Mesendoderm (in vitro differentiated cells): ENCODE results near the gene CECR2.

Experiments
- DNase-seq: peaks from one replicate; pipeline ENCODE4 v3.0.0; 2013
- H2AK5ac ChIP-seq: 2 replicates; pipeline ENCODE4 v1.6.1; 2013; ENCODE audit warnings: low read length, inconsistent platforms
- H2BK120ac ChIP-seq: 2 replicates; pipeline ENCODE4 v1.6.1; 2013; ENCODE audit warnings: low read depth, mild to moderate bottlenecking, low read length, moderate library complexity, mixed read lengths
- H2BK15ac ChIP-seq: replicated peaks from 2 replicates; pipeline ENCODE4 v1.6.1; 2013; ENCODE audit warnings: low read depth, mild to moderate bottlenecking, moderate library complexity
- H2BK5ac ChIP-seq: 2 replicates; pipeline ENCODE4 v1.6.1; 2013; ENCODE audit warnings: low read length, inconsistent platforms
- H3K18ac ChIP-seq: 2 replicates; pipeline ENCODE4 v1.6.1; 2013; ENCODE audit warnings: mild to moderate bottlenecking, low read length, mixed read lengths
- H3K23ac ChIP-seq: one replicate; pipeline ENCODE4 v1.6.1; 2013; ENCODE audit warnings: low read length
- H3K27ac ChIP-seq: 2 replicates; pipeline ENCODE4 v1.5.1; 2013; ENCODE audit warnings: low read depth, mild to moderate bottlenecking, inconsistent platforms, low read length, moderate library complexity
- H3K27me3 ChIP-seq: 2 replicates; pipeline ENCODE4 v1.6.1; 2013; ENCODE audit warnings: low read length, control low read depth, mild to moderate bottlenecking, inconsistent platforms; ENCODE audit not compliant: insufficient read depth, poor library complexity
- H3K36me3 ChIP-seq: 2 replicates; pipeline ENCODE4 v1.6.1; 2013; ENCODE audit warnings: low read length, inconsistent platforms; ENCODE audit not compliant: control insufficient read depth, insufficient read depth
- H3K4ac ChIP-seq: one replicate; pipeline ENCODE4 v1.6.1; 2013; ENCODE audit warnings: low read depth, mild to moderate bottlenecking, low read length, moderate library complexity
- H3K4me1 ChIP-seq: 2 replicates; pipeline ENCODE4 v1.6.1; 2013; ENCODE audit warnings: low read depth, low read length, inconsistent platforms; ENCODE audit not compliant: control insufficient read depth
- H3K4me2 ChIP-seq: 2 replicates; pipeline ENCODE4 v1.6.1; 2013; ENCODE audit warnings: low read length
- H3K4me3 ChIP-seq: 2 replicates; pipeline ENCODE4 v1.5.1; 2013; ENCODE audit warnings: mild to moderate bottlenecking, low read length
- H3K56ac ChIP-seq: one replicate; pipeline ENCODE4 v1.6.1; 2013; ENCODE audit warnings: low read length
- H3K79me1 ChIP-seq: 2 replicates; pipeline ENCODE4 v1.6.1; 2013; ENCODE audit warnings: low read length, inconsistent platforms
- H3K79me2 ChIP-seq: 2 replicates; pipeline ENCODE4 v1.6.1; 2013; ENCODE audit warnings: mild to moderate bottlenecking, low read length; ENCODE audit not compliant: control insufficient read depth, insufficient read depth
- H3K9ac ChIP-seq: 2 replicates; pipeline ENCODE4 v1.6.1; 2013; ENCODE audit warnings: low read length, inconsistent platforms
- H4K5ac ChIP-seq: one replicate; pipeline ENCODE4 v1.6.1; 2013; ENCODE audit warnings: low read length
- H4K8ac ChIP-seq: one replicate; pipeline ENCODE4 v1.6.1; 2013; ENCODE audit warnings: low read depth, mild to moderate bottlenecking, control low read depth, low read length, moderate library complexity
- WGBS: extraction: QIAGEN DNeasy Blood & Tissue Kit; methylation state at CpG from one replicate; pipeline ENCODE4 v1.1.7; 2013; ENCODE audit warnings: low lambda C conversion rate, missing lambda C conversion rate; ENCODE audit not compliant: insufficient coverage; ENCODE audit errors: extremely low coverage; 5-methylcytosine and 5-hydroxymethylcytosine counted together

The CECR2 gene

DNA sequence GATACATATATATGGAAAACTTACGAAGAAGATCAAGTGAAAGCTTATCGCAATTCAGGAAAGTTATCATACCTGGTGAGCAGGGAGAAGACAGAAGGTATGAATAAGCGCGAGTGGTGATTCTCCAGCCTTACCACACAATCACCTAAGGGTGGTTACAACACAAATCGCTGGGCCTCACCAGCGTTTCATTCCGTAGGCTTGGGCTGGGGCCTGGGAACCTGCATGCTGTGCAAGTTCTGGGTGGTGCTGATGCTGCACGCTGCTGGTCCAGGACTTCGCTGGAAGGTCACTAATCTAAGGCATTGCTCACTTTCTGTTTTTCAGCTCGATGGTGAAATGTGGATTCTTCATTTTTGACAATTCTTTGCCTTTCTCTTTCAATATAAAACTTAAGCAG lies 117.5 kb downstream of the CECR2 start:
- H4K8ac ChIP-seq, result no peak overlapping the region
- peaks cover 2% of the 10 kb centered on the region for H3K36me3 ChIP-seq
- H4K5ac ChIP-seq, result no peak overlapping the region
- no peak overlapping the region for H3K4me3 ChIP-seq
- H3K79me2 ChIP-seq, result peaks cover 25% of the 10 kb centered on the region
- no peak overlapping the region for H2BK15ac ChIP-seq
- no peaks in the 10 kb centered on the region for H3K27me3 ChIP-seq
- no peak overlapping the region for H3K56ac ChIP-seq
- H2BK5ac ChIP-seq, result no peak overlapping the region
- no peak overlapping the region for H3K27ac ChIP-seq
- no CpG with 5 or more reads among the region's 10 CpGs for WGBS
- H3K18ac ChIP-seq, result no peak overlapping the region
- H3K79me1 ChIP-seq, result peaks cover 19% of the 10 kb centered on the region
- no peak overlapping the region for H3K4me2 ChIP-seq
- H3K4me1 ChIP-seq, result no peaks in the 10 kb centered on the region
- no peak overlapping the region for H3K4ac ChIP-seq
- H3K23ac ChIP-seq, result no peak overlapping the region
- no peak for DNase-seq
- no peak overlapping the region for H3K9ac ChIP-seq
- H2AK5ac ChIP-seq, result no peak overlapping the region
- H2BK120ac ChIP-seq, result no peak overlapping the region

DNA sequence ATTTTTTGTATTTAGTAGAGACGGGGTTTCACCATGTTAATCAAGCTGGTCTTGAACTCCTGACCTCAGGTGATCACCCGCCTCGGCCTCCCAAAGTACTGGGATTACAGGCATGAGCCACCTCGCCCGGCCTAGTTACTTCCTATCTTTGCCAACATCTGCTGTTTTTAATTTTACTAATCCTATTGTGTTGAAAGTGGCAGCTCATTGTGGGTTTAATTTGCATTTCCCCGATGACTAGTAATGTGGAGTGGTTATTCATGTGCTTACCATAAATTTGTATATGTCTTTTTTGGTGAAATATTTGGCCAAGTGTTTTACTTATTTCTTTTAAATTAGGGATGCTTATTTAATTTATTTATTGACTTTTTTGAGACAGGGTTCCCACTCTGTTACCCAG lies 119.8 kb downstream of the CECR2 start:
- Histone ChIP-seq H4K5ac (no peak overlapping the region), H3K18ac (no peak overlapping the region), H3K4me1 (peaks cover 5% of the 10 kb centered on the region), H3K4me3 (no peak overlapping the region), H2AK5ac (no peak overlapping the region), H2BK15ac (no peak overlapping the region), H3K27me3 (no peaks in the 10 kb centered on the region), H3K36me3 (peaks cover 2% of the 10 kb centered on the region), H3K4ac (no peak overlapping the region), H3K79me1 (peaks cover 17% of the 10 kb centered on the region), H3K9ac (no peak overlapping the region), H3K4me2 (no peak overlapping the region), H3K23ac (no peak overlapping the region), H3K27ac (no peak overlapping the region), H2BK5ac (no peak overlapping the region), H3K79me2 (peaks cover 26% of the 10 kb centered on the region), H4K8ac (no peak overlapping the region), H3K56ac (no peak overlapping the region), H2BK120ac (no peak overlapping the region)
- WGBS, result no CpG with 5 or more reads among the region's 6 CpGs
- no peak for DNase-seq

DNA sequence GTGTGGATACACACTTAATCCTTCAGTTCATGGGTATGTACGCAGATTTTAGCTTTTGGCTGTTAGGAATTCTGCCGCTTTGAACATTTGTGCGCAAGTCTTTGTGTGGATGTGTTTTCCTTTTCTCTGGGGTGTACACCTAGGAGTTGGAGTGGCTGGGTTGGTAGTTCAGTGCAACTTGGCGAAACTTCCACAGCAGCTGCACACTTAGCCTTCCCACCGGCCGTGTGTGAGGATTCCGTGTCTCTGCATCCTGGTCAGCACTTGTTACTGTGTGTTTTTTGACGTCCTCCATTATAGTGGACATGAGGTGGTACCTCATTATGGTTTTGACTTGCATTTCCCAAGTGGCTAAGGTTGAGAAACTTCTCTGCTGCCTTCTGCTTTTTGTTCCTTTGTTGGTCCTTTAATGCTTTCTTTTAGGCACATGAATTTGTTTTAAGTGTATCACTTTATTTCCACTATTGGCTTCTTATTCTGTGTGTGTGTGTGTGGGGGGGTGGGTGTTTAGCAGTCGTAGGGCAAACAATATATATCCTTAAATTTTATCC lies 121.9 kb downstream of the CECR2 start:
- H3K4me1 ChIP-seq, result peaks cover 5% of the 10 kb centered on the region
- H3K79me1 ChIP-seq, result peaks cover 16% of the 10 kb centered on the region
- H2BK15ac ChIP-seq, result no peak overlapping the region
- H3K79me2 ChIP-seq, result peaks cover 23% of the 10 kb centered on the region
- no peak overlapping the region for H3K4me2 ChIP-seq
- H2BK120ac ChIP-seq, result no peak overlapping the region
- no CpG with 5 or more reads among the region's 9 CpGs for WGBS
- H3K23ac ChIP-seq, result no peak overlapping the region
- no peak overlapping the region for H4K8ac ChIP-seq
- H3K4ac ChIP-seq, result no peak overlapping the region
- DNase-seq, result no peak
- H3K27me3 ChIP-seq, result no peaks in the 10 kb centered on the region
- H3K27ac ChIP-seq, result no peak overlapping the region
- no peak overlapping the region for H2AK5ac ChIP-seq
- H3K56ac ChIP-seq, result peak overlapping the region; percentile 38
- H2BK5ac ChIP-seq, result no peak overlapping the region
- no peak overlapping the region for H3K9ac ChIP-seq
- H3K18ac ChIP-seq, result no peak overlapping the region
- no peak overlapping the region for H3K4me3 ChIP-seq
- H4K5ac ChIP-seq, result no peak overlapping the region
- H3K36me3 ChIP-seq, result no peaks in the 10 kb centered on the region

- H3K4me1 ChIP-seq, result peaks cover 5% of the 10 kb centered on the region
- H2BK15ac ChIP-seq, result no peak overlapping the region
- no peak overlapping the region for H3K4me3 ChIP-seq
- no peak overlapping the region for H3K9ac ChIP-seq
- H3K4me2 ChIP-seq, result no peak overlapping the region
- H3K27me3 ChIP-seq, result no peaks in the 10 kb centered on the region
- peak; percentile 59 for DNase-seq
- H4K8ac ChIP-seq, result no peak overlapping the region
- H2BK5ac ChIP-seq, result no peak overlapping the region
- peaks cover 19% of the 10 kb centered on the region for H3K79me2 ChIP-seq
- no peaks in the 10 kb centered on the region for H3K36me3 ChIP-seq
- H3K4ac ChIP-seq, result no peak overlapping the region
- no CpG with 5 or more reads among the region's 3 CpGs for WGBS
- no peak overlapping the region for H3K56ac ChIP-seq
- no peak overlapping the region for H3K27ac ChIP-seq
- no peak overlapping the region for H3K23ac ChIP-seq
- H4K5ac ChIP-seq, result no peak overlapping the region
- no peak overlapping the region for H2BK120ac ChIP-seq
- no peak overlapping the region for H2AK5ac ChIP-seq
- peaks cover 15% of the 10 kb centered on the region for H3K79me1 ChIP-seq
- no peak overlapping the region for H3K18ac ChIP-seq
Measured at GRCh38 chr22:17492247-17492646, 123.0 kb downstream of the CECR2 start.

- WGBS, result no CpG with 5 or more reads among the region's 3 CpGs
- no peak overlapping the region for H2AK5ac ChIP-seq
- H4K8ac ChIP-seq, result no peak overlapping the region
Measured at GRCh38 chr22:17493419-17493981, 124.2 kb downstream of the CECR2 start.

DNA sequence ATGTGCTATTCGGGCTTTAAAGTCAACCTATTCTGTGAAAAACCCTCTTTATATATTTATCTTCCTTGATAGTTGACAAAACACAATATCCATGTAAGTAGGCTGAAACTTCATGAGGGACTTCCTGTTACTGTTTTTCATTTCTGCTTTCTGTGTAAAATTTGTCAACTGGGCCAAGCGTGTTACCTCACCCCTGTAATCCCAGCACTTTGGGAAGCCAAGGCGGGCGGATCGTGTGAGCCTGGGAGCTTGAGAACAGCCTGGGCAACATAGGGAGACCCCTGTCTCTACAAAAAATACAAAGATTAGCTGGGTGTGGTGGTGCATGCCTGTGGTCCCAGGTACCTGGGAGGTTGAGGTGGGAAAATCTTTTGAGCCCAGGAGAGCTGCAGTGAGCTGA lies 127.6 kb downstream of the CECR2 start:
- H4K8ac ChIP-seq, result no peak overlapping the region
- H3K56ac ChIP-seq, result no peak overlapping the region
- WGBS, result no CpG with 5 or more reads among the region's 5 CpGs
- H2BK15ac ChIP-seq, result no peak overlapping the region
- H3K9ac ChIP-seq, result no peak overlapping the region
- H3K4me3 ChIP-seq, result no peak overlapping the region
- H3K27ac ChIP-seq, result no peak overlapping the region
- no peak for DNase-seq
- H3K18ac ChIP-seq, result no peak overlapping the region
- H3K4me1 ChIP-seq, result peaks cover 5% of the 10 kb centered on the region
- no peak overlapping the region for H3K23ac ChIP-seq
- H3K4ac ChIP-seq, result no peak overlapping the region
- H3K36me3 ChIP-seq, result peaks cover 3% of the 10 kb centered on the region
- H3K27me3 ChIP-seq, result no peaks in the 10 kb centered on the region
- no peak overlapping the region for H2BK5ac ChIP-seq
- H3K4me2 ChIP-seq, result no peak overlapping the region
- H4K5ac ChIP-seq, result no peak overlapping the region
- no peak overlapping the region for H2AK5ac ChIP-seq
- peaks cover 8% of the 10 kb centered on the region for H3K79me2 ChIP-seq
- H3K79me1 ChIP-seq, result peaks cover 7% of the 10 kb centered on the region
- no peak overlapping the region for H2BK120ac ChIP-seq

More at GRCh38 chr22:17493419-17493981, 124.2 kb downstream of the CECR2 start:
- H3K4me2 ChIP-seq, result no peak overlapping the region
- H3K36me3 ChIP-seq, result peaks cover 1% of the 10 kb centered on the region
- H3K79me2 ChIP-seq, result peaks cover 16% of the 10 kb centered on the region
- no peak overlapping the region for H2BK5ac ChIP-seq
- H3K4me3 ChIP-seq, result no peak overlapping the region
- no peak overlapping the region for H3K27ac ChIP-seq
- H3K79me1 ChIP-seq, result peaks cover 14% of the 10 kb centered on the region
- no peak overlapping the region for H2BK15ac ChIP-seq
- H3K56ac ChIP-seq, result peak overlapping the region; percentile 62
- H3K4me1 ChIP-seq, result peaks cover 5% of the 10 kb centered on the region
- no peak overlapping the region for H3K23ac ChIP-seq
- H3K27me3 ChIP-seq, result no peaks in the 10 kb centered on the region
- no peak overlapping the region for H3K18ac ChIP-seq
- peak; percentile 81 for DNase-seq
- H3K4ac ChIP-seq, result no peak overlapping the region
- no peak overlapping the region for H3K9ac ChIP-seq
- no peak overlapping the region for H4K5ac ChIP-seq
- no peak overlapping the region for H2BK120ac ChIP-seq
